NCI-H460 (cell line): Measurements from ENCODE around the gene CDK5RAP1. TPM values are rescaled to one million over a fixed set of nuclear protein-coding genes. Genes with fewer than 3 reads are reported as not detected.
"Not testable (repeated sequence)": the region's sequence is repeated elsewhere in the genome, so short reads cannot be mapped to it uniquely, and the experiment has no call there.

Experiments
- DNase-seq: peaks from one replicate; pipeline ENCODE4 v3.0.0-alpha.2; 2016; ENCODE audit warnings: low read depth; ENCODE audit errors: extremely low read depth
- total RNA-seq: library from RNA; depleted of rRNA; stranded (reverse); fragments of >200 nt; shearing (Covaris generic); gene quantifications from 2 replicates; pipeline ENCODE4 v1.2.3, GENCODE V29; 2014

Gene CDK5RAP1
- total RNA-seq, 1 experiment from 2014 or later: 31.9 TPM

- DNase-seq: not testable (repeated sequence)
These were observed 12.0 kb downstream of the CDK5RAP1 start for GRCh38 chr20:33389326-33389725.

DNA sequence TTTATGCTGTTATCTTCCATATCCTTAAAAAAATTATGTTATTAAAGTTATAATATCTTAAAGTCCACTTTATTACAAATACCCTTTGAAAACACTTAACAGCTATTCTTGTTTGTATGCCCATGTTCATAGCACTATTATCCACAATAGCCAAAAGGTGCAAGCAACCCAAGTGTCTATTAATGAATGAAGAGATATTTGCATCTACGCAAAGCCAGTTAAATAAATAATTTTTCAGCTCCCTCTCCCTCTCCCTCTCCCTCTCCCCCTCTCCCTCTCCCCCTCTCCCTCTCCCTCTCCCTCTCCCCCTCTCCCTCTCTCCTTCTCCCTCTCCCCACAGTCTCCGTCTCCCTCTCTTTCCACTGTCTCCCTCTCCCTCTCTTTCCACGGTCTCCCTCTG, 13.1 kb downstream of the CDK5RAP1 start:
- no peak for DNase-seq

DNA sequence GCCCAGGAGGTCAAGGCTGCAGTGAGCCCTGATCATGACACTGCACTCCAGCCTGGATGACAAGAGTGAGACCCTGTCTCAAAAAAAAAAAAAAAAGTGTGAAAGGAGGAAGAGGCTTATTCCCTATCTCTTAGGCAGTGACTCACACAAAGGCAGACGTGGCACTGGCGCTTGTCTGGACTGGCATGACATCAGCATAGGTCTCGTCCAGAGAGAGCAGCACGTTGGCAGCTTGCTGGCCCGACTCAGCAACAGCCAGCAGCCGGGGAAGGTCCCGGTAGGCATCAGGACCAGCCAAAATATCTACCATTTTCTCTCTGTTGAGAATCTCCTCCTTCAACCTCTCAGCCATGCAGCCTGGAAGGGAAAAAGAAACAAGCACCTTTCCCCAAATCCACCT, 14.1 kb downstream of the CDK5RAP1 start:
- DNase-seq: peak; percentile 52

- no peak for DNase-seq
These were observed 14.6 kb downstream of the CDK5RAP1 start for GRCh38 chr20:33386673-33387072.

DNA sequence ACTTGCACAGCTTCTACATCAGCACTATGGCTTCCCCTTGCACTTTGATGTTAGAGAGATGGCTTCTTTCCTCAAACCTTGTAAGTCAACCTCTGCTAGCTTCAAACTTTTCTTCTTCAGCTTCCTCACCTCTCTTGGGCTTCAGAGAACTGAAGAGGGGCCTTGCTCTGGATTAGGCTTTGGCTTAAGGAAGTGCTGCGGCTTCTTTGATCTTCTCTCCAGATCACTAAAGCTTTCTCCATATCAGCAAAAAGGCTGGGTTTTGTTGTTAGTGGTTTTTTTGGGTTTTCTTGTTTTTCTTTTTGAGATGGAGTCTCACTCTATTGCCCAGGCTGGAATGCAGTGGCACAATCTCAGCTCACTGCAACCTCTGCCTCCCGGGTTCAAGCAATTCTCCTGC, 24.0 kb downstream of the CDK5RAP1 start:
- DNase-seq: no peak

GRCh38 chr20:33373735-33374605, 27.3 kb downstream of the CDK5RAP1 start:
- DNase-seq: peak; percentile 89

DNA sequence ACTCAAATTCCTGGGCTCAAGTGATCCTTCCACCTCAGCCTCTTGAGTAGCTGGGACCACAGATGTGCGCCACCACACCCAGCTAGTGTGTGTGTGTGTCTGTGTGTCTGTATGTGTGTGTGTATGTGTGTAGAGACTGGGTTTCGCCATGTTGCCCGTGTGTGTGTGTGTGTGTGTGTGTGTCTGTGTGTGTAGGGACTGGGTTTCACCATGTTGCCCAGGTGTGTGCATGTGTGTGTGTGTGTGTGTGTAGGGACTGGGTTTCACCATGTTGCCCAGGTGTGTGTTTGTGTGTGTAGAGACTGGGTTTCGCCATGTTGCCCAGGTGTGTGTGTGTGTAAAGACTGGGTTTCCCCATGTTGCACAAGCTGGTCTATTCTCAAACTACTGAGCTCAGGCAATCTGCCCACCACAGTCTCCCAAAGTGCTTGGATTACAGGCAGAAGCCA, 28.3 kb downstream of the CDK5RAP1 start:
- DNase-seq: no peak

- DNase-seq: no peak
These were observed 31.0 kb downstream of the CDK5RAP1 start for GRCh38 chr20:33370291-33370690.

GRCh38 chr20:33362898-33363297, 38.4 kb downstream of the CDK5RAP1 start:
- DNase-seq: no peak

- no peak for DNase-seq
These were observed 41.7 kb downstream of the CDK5RAP1 start for GRCh38 chr20:33359399-33360261.

- DNase-seq: no peak
These were observed 48.3 kb downstream of the CDK5RAP1 start for GRCh38 chr20:33353013-33353402.

GRCh38 chr20:33352258-33353012, 48.9 kb downstream of the CDK5RAP1 start:
- DNase-seq: no peak

DNA sequence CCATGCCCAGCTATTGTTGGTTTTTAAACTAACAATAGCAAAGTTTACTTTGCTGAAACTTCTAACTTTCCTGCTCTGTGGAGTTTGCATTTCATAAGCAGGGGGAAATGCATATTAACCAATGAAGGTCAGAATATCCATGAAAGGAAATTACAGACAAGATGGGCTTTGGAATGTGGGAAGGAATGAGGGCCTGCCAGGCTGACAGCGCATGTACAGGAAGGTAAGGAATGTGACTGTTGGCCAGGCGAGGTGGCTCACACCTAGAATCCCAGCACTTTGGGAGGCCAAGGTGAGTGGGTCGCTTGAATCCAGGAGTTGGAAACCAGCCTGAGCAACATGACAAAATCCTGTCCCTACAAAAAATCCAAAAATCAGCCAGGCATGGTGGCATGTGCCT, 49.6 kb downstream of the CDK5RAP1 start:
- no peak for DNase-seq

GRCh38 chr20:33349493-33349892, 51.8 kb downstream of the CDK5RAP1 start:
- DNase-seq: no peak

DNA sequence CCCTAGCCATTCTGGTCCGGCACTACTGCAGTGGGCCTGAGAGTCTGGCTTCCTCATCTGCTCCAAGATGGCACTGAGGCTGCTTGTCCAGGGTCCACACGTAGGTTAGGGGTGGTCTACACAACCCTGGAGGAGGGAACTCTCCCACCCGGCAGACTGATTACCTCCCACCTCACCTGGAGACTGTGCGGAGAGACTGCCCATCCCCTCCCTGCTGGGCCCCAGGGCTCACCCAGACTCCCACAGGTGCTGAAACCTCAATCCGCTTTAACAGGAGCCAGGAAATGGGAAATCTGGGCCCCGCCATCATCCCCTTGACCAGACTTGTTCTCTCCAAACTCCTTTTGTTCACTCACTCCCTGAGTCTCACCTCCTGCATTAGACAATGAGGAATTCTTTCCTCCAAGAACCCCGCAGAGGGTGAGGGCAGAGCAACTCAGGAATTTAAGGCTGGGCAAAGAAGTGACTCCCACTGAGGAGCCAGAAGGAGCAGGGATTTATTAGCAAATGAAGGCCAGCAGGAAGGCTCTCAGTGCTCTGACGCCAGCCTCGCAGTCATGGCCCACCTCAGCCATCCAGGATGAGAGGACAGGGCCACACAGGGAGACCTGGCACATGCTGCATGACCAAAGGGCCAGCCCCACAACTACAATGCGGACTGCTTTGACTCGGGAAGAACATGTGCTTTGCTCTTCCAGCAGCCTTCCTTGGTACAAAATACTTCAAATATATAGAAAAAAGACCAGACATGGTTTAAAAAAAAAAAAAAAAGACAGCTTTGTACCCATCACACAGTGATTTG, 53.0 kb downstream of the CDK5RAP1 start:
- no peak for DNase-seq

- DNase-seq: no peak
These were observed 56.0 kb downstream of the CDK5RAP1 start for GRCh38 chr20:33345342-33345741.

- DNase-seq: no peak
These were observed 57.8 kb downstream of the CDK5RAP1 start for GRCh38 chr20:33343521-33343920.

DNA sequence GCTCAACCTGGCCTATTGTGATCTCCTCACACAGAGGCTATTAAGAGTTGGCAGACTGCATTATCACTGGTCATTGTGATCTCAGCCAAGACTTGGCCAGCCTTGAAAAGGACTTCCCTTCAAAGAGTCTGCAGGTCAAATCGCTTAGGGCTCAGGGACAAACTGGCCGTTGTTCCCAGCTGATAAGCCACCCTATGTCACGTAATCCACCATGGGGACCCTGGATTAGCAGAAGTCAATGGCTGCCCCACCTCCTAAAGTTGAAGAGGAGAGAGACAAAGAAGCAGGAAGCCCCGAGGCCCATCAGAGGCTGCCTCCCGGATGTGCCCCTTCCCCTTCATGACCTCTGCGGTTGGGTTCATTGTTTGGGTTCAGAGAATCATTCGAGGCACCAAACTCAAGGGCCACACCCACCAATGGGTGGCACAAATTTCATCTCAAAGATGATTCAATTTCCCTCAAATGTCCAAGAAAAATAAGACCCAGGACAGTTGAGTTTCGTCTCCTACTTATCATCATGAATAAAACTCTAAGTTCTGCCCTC, 61.7 kb downstream of the CDK5RAP1 start:
- DNase-seq: no peak

DNA sequence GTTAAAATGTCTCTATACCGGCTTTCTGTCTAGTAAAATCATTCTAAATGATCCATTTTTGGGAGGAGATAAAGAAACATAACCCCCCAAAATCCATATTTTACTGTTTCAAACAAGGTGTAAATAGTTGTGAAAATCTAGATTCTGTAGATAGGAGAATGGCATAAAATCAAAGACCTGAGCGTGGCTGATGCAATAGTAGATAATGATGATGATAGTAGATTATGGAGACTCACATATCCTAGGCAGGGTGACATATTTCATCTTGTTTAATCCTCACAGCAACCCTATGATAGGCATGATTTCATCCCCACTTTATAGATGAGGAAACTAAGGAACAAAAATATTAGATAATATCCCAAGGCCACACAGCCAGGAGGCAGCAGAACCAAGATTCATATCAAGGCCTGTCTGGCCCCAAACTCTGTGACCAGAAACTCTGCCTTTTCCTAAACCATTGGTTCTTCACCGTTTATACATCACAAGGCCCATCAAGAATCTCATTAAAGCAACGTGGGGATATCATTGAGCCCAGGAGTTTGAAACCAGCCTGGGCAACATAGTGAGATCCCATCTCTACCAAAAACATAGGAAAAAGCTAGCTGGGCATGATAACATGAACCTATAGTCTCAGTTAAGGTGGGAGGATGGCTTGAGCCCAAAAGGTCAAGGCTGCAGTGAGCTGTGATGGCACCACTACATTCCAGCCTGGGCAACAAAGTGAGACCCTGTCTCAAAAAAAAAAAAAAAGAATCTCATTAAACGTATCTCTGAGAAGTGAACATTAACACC, 62.7 kb downstream of the CDK5RAP1 start:
- DNase-seq: no peak
